Anterior cingulate cortex (tissue), 58 donors: ENCODE measurements around the gene TSTD1.
"Not testable (repeated sequence)": the region's sequence is repeated elsewhere in the genome, so short reads cannot be mapped to it uniquely, and the experiment has no call there.

ENCODE experiments used
- DNase-seq, 58 donors: peaks; one replicate each; lab custom pipeline; 2025; lab: John Stamatoyannopoulos, UW

The TSTD1 gene

DNA sequence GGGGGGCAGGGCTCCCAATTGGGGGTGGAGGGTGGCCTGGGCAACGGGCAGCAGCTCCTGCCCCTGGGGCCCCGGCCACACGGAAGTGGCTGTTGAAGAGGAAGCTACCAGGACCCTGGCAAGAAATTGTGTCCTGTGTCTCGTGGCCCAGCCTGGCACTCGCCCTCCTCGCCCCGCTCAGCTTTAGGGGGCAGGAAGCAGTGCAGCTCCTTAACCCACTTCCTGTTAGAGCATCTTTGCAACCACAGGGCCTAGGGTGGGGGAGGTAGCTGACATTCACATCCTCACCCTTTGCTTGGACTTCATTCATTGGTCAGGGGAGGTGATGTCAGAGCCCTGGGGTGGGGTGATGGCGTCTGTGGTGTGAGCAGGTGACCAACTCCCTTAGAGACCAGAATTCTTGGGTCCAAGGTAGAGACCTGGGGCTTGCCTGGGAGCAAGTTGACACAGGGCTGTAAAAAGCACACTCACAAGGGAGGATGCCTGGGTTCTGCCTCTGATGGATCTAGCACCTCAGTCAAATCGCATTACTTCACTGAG lies 31.0 kb upstream of the TSTD1 start, which contains the start of gene ARHGAP30:
TSS of gene ARHGAP30 (minus strand) at position 161 of the 540 bp plus-strand sequence. CDS start 267 bp downstream, outside the sequence.
- peak in 46 of 58 donors; percentile 3 to 56 (median 24) for DNase-seq

DNA sequence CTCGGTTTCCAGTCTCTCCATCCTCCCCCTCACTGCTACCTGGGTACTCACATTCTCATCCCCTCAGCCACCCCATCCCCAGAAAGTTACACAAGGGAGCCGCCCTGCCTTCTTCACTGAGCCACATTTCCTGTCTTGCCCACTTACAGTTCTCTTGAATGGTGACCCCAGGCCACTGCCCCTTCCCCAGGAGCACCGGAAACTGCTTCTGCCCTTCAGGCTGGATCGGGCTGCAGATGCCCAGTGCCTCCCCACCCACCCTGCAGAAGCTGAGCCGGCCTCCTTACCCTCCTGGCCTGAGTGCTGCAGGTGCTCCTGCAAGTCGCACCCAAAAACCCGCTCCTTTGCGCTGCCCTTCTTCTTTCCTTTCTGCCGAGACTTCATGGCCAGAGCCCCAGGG lies 30.5 kb upstream of the TSTD1 start:
- DNase-seq: no peak

DNA sequence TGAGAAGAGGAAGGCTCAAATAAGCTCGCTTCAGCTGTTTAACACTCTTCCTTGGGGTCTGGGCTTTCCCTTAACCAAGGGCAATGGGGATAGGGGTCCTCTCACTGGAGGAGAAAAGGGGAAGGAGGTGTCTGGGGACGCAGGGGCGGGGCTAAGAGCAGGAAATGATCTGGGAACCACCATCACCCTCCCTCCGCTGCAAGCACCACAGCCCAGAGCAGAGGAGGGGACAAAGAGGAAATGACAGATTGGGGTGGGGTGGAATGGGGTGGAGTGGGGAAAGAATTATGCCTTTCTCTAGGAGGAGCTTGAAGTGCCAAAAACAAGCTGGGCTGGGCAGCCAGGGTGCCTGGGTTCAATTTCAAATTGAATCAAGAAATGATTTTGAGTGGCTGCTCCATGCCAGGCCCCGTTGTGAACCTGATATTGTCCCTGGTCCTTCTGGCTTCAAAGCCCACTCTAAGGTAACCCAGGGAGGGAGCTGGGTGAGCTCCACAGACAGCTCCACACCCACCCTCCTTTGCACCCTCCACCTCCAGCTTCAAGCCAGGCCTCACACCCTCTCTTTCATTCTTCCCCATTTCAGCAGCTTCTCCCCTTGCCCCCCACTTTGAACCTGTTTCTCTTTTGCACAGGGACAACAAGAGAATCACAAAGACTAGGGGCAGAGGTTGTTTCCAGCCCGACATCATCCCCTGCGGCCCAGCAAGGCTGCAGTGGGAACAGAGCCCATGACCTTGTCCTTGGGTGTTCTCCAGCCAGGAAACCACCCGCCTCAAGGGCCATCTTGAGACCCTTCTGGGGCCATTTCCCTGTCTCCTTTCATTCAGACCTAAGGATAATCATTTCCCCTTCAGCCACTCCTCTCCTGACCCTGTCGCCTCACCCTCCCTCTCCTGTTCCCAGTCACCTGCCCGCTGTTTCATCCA lies 29.8 kb upstream of the TSTD1 start:
- DNase-seq: peak in 35 of 58 donors; percentile 1 to 47 (median 16)

DNA sequence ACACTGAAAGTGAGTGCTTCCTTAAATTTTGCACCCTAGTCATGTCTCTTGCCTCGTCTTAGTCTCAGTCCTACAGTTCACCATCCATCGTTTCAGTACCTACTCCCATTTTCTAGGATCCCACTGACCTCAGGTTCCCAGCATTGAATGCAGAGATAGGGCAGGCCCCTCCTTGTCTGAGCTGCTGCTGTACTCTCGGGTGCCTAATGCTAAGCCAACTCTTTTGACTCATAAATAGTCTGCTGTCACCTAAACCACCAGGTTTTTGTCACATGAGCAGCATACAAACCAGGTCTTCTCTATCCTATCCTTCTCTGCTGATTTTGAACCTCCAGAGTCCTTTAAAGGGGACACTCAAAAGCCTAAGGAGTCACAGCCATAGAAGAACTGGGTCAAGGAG lies 27.9 kb upstream of the TSTD1 start:
- DNase-seq: no peak

DNA sequence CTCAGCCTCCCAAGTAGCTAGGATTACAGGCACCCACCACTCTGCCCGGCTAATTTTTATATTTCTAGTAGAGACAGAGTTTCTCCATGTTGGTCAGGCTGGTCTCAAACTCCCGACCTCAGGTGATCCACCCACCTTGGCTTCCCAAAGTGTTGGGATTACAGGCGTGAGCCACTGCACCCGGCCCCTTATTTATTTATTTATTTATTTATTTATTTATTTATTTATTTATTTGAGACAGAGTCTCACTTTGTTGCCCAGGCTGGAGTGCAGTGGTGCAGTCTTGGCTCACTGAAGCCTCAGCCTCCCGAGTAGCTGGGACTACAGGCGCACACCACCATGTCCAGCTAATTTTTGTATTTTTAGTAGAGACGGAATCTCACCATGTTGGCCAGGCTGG lies 26.9 kb upstream of the TSTD1 start:
- DNase-seq: not testable (repeated sequence)

DNA sequence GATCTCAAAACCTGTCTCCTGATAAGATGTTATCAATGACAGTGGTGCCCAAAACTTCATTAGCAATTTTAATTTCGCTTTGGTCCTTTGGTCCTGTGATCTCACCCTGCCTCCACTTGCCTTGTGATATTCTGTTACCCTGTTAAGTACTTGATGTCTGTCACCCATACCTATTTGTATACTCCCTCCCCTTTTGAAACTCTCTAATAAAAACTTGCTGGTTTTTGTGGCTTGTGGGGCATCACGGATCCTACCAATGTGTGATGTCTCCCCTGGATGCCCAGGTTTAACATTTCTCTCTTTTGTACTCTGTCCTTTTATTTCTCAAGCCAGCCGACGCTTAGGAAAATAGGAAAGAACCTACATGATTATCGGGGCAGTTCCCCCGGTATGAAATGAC lies 25.2 kb upstream of the TSTD1 start:
- DNase-seq: not testable (repeated sequence)

DNA sequence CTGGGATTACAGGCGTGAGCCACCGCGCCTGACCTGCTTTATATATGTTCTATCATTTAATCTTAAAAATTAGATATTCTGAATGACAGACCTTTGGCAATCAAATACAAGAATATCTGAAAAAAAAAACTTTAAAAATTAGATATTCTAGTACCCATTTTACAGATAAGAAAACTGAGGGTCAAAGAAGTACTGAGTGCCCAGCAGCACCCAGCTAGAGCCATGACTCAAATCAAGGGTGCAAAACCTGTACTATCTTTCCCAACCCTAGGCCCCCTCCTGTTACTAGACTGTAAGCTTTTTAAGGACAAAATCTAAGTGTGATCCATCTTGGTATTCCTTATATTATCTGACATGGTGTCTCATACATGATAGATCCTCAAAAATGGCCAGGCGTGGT lies 22.7 kb upstream of the TSTD1 start:
- no peak for DNase-seq

DNA sequence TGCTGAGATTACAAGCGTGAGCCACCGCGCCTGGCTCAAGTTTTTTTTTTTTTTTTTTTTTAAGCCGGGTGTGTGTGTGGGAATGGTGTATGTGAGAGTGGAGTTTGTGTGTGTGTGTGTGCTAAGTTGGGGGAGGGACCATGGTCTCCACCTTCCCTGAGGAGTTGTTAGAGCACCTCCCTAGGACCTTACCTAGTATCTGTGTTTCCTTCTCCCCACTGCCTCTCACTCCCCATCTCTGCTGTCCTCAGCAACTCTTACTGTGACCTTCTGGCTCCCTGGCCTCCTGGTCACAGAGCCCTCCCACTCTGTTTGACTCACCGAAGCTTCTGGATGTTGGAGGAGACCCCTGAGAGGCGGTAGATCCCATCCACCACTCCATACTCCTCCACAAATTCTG lies 20.5 kb upstream of the TSTD1 start:
- DNase-seq: no peak

DNA sequence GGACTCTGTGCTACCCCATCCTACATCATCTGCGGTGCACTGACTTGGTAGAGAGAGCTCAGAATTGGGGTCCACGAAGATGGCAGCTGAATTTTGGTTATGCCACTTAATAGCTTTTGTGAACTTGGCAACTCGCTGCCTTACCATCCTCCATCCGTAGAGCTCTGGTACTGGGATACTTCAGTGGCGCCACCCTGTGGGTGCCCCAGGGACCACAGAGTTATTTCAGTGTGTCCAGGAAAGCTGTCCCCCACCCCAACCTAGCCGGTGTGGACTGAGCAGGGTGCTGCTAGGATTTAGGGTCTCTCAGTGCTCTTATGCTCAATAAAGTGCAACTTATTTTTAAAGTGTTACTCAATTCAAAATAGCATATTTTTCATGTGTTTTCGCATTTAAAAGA lies 16.0 kb upstream of the TSTD1 start:
- DNase-seq: no peak

DNA sequence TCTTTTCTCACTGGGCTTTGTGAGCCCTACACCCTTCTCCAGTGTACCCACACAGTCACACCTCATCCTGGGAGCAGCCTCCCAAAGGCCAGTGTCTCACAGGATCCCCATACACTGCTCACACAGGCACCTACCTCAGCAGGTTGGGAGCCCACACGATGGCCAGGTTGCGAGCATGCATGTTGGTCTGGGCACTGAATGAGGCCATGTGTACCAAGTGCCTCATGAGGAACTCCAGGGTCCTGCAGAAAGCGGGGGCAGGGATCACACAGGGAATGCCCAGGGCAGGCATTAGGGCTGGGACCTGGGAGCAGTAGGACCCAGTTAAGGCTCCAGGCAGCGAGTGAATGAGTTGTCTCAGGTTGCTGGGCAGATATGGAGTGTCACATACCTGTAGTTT lies 15.5 kb upstream of the TSTD1 start:
- no peak for DNase-seq

DNA sequence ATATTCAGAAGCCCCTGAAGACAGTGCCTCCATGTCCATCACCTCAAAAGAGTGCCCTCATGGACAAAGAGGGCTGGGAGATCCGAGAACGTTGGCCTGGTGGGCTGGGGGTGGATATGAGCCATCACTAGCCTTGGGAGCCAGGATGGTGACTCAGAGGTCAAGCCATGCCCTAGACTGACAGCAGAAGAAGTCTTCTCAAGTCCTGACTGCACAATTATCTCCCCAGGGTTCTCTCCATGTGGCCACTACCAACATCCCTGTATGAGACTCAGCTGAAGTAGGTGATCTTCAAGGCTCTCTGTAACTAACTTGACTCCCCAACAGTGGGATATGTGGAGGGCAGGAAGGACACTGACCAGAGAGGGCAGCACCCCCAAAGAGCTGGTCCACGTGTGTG lies 14.1 kb upstream of the TSTD1 start:
- no peak for DNase-seq

DNA sequence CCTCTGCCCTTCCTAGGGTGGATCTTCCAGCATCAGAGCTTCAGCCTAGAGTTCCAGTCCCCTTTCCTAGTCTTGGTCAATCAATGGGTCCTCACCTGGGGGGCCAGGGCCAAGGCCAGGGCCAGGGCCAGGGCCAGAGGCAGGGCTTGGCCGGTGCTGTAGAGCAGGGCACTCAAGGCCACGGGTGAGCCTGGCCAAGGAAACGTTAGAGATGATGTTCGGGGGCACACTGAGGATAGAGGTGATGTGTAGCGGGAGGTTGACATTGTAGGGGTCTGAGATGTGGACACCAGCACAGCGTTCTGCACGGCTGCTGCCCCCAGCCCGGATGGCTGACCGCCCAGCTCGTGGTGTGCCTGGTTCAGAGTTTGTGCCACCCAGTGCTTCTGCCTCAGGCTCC lies 12.5 kb upstream of the TSTD1 start:
- no peak for DNase-seq

DNA sequence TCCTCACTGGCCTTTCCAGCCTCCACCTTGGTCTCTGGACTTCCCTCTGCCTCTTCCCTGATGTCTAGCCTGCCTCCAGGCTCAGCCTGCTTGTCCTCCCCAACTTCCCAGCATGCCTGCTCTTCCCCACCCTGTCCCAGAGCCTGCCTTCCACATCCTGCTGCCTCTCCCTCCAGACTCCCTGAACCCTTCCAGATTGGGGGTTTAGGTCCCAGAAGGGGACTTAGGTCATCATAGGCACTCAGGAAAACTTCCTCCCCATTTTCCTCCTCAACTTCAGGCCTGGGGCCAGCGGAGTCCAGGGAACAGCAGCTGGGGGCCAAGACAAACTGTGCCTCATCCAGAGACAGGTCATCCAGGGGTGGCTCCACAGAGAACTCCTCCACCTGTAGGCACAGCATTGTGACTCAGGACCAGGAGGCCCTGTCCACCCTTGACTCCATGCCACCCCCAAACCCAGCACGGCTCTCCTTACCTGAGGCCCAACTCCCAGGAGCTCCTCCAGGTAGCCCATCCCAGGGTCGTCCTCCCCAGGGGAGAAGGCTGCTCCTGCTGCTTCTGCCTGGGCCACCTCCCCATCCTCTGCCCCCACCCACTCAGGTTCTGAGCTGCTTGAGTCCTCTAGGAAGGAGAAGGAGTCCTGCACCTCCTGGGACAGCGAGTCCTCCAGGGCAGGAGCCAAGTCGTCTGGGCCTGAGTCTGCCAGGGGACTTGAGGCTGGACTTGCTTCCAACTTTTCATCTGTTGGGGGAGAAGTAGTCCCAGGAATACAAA lies 10.4 kb upstream of the TSTD1 start:
- DNase-seq: no peak

DNA sequence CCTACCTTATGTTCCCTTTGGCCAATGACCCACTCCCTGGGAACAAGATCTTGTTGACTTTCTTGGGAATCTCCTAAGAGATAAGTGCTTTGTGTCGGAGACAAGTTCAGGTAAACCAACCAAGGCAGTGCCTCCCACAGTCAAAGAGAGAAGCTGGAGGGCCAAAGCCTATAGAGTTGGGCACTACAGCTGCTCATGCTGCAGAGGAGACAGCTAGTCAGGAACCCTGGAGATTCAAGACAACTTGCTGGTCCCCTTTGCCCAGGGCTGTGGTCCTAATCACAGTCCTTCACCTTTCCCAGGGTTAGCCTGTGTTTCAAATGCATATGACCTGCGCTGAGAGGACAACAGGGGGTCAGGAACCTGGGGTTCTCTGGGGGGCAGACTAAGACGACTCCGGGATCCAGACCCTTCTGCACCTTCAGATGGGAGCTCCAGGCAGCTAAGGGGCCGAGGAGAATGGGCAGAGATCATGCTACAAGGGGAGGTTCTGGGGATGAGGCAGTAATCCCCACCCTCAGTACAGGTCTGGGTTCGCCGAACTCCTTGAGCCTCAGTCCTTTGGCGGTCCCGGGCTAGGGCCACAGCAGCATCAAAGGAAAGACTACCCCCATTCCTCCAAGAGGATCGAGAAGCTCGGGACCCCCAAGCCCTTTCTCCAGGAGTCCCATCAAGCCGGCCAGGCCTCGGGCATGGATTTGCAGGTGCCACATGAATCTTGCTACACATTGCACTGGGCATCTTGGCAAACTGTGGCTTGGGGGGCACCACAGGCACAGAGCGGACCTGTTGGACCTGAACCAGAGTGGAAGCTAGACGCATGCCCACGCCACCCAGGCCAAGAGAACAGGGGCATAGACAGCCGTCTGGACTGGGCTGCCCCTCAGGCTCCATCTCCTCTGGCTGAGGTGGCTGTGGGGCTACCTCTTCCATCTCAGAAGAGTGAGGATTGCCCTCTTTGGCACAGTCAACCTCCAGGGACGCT lies 9.0 kb upstream of the TSTD1 start:
- DNase-seq: no peak

DNA sequence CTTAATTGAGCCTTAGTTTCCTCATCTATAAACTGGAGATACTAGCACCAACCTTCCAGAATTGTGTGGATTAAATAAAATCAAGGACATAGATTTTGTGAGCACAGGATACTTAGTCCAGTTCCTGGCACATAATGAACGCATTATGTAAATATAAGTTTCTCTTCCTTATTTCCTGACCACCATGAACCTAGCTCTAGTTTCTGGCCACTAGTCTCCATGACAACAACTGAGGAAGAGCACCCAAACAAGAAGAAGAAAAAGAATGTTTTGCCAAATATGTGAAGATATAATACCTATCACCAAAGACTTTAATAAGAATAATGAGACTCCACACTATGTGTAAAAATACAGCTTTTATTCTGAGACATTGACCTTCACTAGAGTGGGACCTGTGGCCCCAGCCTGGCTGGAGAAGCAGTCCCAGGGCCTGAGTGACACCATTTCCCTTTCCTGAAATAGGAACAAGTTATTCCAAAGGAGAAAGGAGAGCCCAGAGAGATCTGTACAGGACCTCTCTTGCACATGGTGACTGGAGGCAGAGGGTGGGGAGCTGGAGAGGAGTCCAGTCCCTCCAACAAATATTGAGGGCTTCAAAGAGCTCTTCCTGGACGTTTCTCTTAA lies 8.0 kb upstream of the TSTD1 start:
- DNase-seq: no peak

DNA sequence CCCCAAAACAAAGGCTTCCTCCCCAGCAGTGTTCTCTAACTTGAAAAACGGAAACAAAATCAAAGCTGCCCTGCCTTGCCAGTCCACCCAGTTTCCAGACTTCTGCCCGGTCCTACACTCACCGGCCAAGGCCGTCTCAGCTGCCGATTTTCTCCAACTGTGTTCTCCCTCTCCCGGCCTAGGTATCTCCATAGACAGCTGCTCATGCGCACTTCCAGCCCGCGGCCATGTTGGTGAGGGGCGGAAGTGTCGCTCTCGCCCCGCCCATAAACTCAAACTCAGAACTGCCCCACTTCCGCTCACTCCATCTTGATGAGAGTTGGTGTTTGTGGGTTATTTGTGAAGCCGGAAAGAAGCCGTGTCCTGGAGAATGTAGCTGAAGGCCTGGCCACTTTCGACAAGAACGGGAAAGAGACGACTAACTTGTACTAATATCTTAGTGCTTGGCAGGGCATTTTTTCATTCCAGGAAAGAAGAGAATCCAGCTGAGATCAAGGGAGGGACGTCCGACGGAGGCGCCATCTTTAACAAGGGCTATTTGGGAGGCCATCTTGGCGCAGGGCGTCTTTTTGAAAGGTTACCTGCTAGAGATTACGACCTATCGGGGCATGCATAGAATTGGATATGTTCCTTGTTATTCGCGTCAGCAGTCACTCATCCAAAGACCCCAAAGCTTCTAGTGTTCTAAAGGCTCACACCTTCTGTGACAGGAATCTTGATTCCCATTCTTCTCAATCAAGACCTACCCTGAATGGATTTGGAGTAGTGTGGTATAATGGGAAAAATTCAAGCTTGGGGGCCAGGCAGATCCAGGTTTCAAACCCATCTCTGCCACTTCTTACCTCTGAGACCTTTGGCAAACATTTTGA lies 7.2 kb upstream of the TSTD1 start, which contains the start of gene USF1:
TSS of gene USF1 (minus strand) at position 242 of the 869 bp plus-strand sequence. CDS start 2,702 bp downstream, outside the sequence.
- DNase-seq: peak; percentile 53 to 96 (median 89)

DNA sequence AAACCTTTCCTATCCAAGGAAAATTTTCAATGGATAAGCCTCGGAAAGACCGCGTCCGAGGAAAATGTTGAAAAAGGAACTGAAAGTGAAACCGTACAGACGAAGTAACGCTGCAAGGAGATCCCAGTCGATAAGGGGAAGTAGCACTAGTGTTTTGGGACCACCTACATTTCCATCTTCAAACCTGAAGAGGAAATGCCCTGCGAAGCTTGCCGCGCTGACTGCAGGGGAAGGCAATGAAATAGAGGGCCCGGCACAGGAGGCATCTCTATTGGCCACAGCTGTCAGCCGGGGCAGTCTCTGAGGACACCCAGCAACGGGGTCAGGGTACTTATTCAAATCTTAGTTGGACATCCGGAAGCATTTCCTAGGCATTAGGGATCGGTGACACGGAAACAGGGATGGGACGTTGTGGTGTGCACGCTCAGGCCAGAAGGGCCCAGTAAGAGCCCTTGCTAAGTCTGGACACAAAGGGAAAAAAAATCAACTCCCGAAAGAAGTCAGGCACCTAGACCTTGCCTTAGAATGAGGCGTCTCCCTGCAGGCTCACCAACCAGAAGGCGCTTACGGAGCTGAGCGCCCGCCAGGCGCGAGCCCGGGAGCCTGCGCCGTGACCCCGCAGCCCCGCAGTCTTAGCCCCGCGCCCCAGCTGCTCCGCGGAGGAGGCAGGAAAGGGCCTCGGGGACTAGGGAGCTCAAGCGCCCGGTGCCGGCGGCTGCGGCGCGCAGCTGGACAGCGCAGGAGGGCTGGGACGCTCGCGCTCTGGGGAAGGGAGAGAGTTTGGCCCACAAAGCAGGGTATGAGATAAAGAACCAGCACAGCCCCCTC lies 6.4 kb upstream of the TSTD1 start:
- peak in 49 of 58 donors; percentile 14 to 80 (median 54) for DNase-seq
